ENCODE measurements around the gene ZNF827.

DNA sequence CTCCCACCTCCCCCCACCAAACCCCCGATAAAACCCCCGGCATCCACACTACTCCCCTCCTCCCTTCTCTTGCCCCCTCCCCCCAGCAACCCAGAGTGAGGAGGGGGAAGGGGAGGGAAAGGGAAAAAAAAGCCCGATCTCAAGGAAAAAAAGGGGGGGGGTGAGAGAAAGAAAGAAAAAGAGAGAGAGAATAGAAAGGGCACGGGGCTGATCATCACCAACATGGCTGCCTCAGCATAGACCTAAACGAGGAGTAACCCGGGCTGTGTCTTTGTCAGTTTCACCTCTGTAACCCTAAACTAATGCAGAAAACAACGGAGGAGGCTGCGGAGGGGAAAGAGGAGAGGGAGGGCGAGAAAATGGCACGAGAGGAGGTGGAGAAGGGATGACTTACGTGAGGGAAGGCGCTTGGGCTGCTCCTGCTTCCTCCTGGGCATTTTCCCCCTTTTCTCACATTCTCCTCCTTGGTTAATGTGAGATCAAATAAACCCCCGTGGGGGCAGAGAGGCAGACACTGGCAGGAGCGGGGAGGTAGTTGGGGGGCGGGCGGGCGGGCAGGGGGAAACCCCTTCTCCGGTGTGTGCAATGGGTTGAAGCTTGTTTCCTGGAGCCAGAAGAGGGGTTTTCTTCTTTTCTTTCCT lies 532 bp downstream of the ZNF827 start:
- TF ChIP-seq, protein P1, sequence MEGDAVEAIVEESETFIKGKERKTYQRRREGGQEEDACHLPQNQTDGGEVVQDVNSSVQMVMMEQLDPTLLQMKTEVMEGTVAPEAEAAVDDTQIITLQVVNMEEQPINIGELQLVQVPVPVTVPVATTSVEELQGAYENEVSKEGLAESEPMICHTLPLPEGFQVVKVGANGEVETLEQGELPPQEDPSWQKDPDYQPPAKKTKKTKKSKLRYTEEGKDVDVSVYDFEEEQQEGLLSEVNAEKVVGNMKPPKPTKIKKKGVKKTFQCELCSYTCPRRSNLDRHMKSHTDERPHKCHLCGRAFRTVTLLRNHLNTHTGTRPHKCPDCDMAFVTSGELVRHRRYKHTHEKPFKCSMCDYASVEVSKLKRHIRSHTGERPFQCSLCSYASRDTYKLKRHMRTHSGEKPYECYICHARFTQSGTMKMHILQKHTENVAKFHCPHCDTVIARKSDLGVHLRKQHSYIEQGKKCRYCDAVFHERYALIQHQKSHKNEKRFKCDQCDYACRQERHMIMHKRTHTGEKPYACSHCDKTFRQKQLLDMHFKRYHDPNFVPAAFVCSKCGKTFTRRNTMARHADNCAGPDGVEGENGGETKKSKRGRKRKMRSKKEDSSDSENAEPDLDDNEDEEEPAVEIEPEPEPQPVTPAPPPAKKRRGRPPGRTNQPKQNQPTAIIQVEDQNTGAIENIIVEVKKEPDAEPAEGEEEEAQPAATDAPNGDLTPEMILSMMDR (IDR thresholded peaks at IDR 0.05), result no peak
- no peak for TF ChIP-seq POLR2A (IDR thresholded peaks at IDR 0.05)

Data from thyroid gland (tissue), 4 donors.